VCaP (cell line): Measurements from ENCODE around the gene MAP6.
A peak's percentile ranks its signal among the peaks of the same experiment; 100 is the strongest.

Experiments
- H3K27ac ChIP-seq: fragments of 450-650 bp; 2 replicates; pipeline ENCODE4 v1.5.1; 2017
- TF ChIP-seq, protein P1 (sequence below): fragments of 450-650 bp; conservative IDR thresholded peaks from 2 replicates; pipeline ENCODE4 v1.5.1; 2017; ENCODE audit warnings: mild to moderate bottlenecking, moderate library complexity

Gene MAP6

GRCh38 chr11:75668451-75669297, at the start of gene MAP6:
Gene MAP6 (minus strand): TSS chr11:75669038. CDS start chr11:75668369, 669 bp downstream.
- H3K27ac ChIP-seq = peak within 1 kb of the TSS; percentile 64
- TF ChIP-seq, protein P1, sequence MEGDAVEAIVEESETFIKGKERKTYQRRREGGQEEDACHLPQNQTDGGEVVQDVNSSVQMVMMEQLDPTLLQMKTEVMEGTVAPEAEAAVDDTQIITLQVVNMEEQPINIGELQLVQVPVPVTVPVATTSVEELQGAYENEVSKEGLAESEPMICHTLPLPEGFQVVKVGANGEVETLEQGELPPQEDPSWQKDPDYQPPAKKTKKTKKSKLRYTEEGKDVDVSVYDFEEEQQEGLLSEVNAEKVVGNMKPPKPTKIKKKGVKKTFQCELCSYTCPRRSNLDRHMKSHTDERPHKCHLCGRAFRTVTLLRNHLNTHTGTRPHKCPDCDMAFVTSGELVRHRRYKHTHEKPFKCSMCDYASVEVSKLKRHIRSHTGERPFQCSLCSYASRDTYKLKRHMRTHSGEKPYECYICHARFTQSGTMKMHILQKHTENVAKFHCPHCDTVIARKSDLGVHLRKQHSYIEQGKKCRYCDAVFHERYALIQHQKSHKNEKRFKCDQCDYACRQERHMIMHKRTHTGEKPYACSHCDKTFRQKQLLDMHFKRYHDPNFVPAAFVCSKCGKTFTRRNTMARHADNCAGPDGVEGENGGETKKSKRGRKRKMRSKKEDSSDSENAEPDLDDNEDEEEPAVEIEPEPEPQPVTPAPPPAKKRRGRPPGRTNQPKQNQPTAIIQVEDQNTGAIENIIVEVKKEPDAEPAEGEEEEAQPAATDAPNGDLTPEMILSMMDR = peak; percentile 9; the same call in 1 of the 2 replicates

GRCh38 chr11:75717608-75718418, 49.0 kb upstream of the MAP6 start, which contains the start of gene MOGAT2:
Gene MOGAT2 (plus strand): TSS chr11:75717838. CDS start chr11:75717889, 51 bp downstream.
- peak within 1 kb of the TSS; percentile 90 for H3K27ac ChIP-seq
- TF ChIP-seq, protein P1 = no peak

GRCh38 chr11:75716659-75717058, 47.8 kb upstream of the MAP6 start:
- TF ChIP-seq, protein P1 = no peak

GRCh38 chr11:75715688-75716087, 46.9 kb upstream of the MAP6 start:
- TF ChIP-seq, protein P1 = no peak
- 0 out of 2 replicates have a peak overlapping the region, but pooled peaks have one; percentile 27 for H3K27ac ChIP-seq

More at GRCh38 chr11:75716659-75717058, 47.8 kb upstream of the MAP6 start:
- no peak overlapping the region for H3K27ac ChIP-seq

- TF ChIP-seq, protein P1 = no peak
- H3K27ac ChIP-seq = no peak overlapping the region
These were observed 45.4 kb upstream of the MAP6 start for GRCh38 chr11:75714211-75714610.

DNA sequence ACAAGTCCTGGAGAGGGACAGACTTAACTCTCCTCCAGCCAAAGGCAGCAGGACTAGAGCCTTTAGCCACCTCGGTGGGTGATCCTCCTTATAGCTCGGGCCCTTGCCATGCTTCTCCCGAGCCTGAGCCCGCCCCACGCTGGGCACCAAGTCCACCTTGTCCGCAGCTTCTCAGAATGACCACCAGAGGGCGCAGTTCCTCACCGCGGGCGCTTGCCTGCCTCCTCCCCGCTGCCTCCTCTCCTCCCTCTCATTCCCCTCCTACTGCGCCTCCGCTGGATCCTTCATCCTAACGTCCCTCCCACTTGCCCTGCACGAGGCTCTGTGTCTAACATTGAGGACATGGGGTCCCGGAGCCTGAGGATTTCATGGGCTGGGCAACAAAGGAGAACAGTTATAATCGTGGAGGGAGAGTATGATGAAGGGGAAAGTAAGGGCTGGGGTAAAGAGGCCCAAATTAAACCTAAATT, 37.5 kb upstream of the MAP6 start:
- H3K27ac ChIP-seq = no peak overlapping the region
- TF ChIP-seq, protein P1 = peak; percentile 98

GRCh38 chr11:75705541-75705940, 36.7 kb upstream of the MAP6 start:
- TF ChIP-seq, protein P1 = no peak
- no peak overlapping the region for H3K27ac ChIP-seq
